A673 (cell line): ENCODE data around the gene AEBP2. TPM values are rescaled to one million over a fixed set of nuclear protein-coding genes. Genes with fewer than 3 reads are reported as not detected.

Experiments used
- BruUV-seq: library from RNA; stranded (reverse); fragments of 400-500 nt; replicated peaks from 2 replicates; lab custom pipeline; 2021; lab: Mats Ljungman, UMichigan
- CTCF ChIA-PET: fragments of 300-600 bp; sonication (Branson Sonifier 250); formaldehyde crosslinking; loops from one replicate; lab custom pipeline; 2022; ENCODE audit warnings: antibody characterized with exemption; lab: Charles Lee
- POLR2A ChIA-PET: fragments of 300-600 bp; sonication (Branson Sonifier 250); formaldehyde crosslinking; loops from one replicate; lab custom pipeline; 2022; ENCODE audit warnings: antibody characterized with exemption; ENCODE audit not compliant: low non-redundant PET; lab: Charles Lee
- DNase-seq: peaks from one replicate; pipeline ENCODE4 v3.0.0-alpha.2; 2015; ENCODE audit warnings: low spot score
- H3K27ac ChIP-seq: fragments of 200-600 bp; sonication (generic); 2 replicates; pipeline ENCODE4 v1.5.1; 2016; ENCODE audit warnings: mixed run types, low read depth, mild to moderate bottlenecking, mixed read lengths, antibody characterized with exemption, low read length; ENCODE audit not compliant: poor library complexity, severe bottlenecking
- H3K27me3 ChIP-seq: fragments of 200-600 bp; sonication (generic); replicated peaks from 2 replicates; pipeline ENCODE4 v1.6.1; 2017; ENCODE audit warnings: mixed run types, low read depth, mild to moderate bottlenecking, mixed read lengths, antibody characterized with exemption, low read length; ENCODE audit not compliant: insufficient read depth, poor library complexity
- H3K36me3 ChIP-seq: fragments of 200-600 bp; sonication (generic); 2 replicates; pipeline ENCODE4 v1.6.1; 2016; ENCODE audit warnings: mixed run types, mild to moderate bottlenecking, mixed read lengths, antibody characterized with exemption, low read length; ENCODE audit not compliant: insufficient read depth, poor library complexity, severe bottlenecking
- H3K4me1 ChIP-seq: fragments of 200-600 bp; sonication (generic); 2 replicates; pipeline ENCODE4 v1.6.1; 2017; ENCODE audit warnings: mixed run types, mild to moderate bottlenecking, mixed read lengths, antibody characterized with exemption, low read length; ENCODE audit not compliant: insufficient read depth, poor library complexity, severe bottlenecking
- H3K4me3 ChIP-seq: fragments of 200-600 bp; sonication (generic); 2 replicates; pipeline ENCODE4 v1.5.1; 2016; ENCODE audit warnings: low read depth, mixed run types, mild to moderate bottlenecking, mixed read lengths, low read length; ENCODE audit not compliant: poor library complexity, severe bottlenecking
- H3K9me3 ChIP-seq: fragments of 200-600 bp; sonication (generic); 2 replicates; pipeline ENCODE4 v1.6.1; 2016; ENCODE audit warnings: mixed run types, low read depth, mild to moderate bottlenecking, mixed read lengths, antibody characterized with exemption, low read length; ENCODE audit not compliant: poor library complexity, severe bottlenecking
- EZH2 ChIP-seq: fragments of 200-600 bp; sonication (generic); IDR thresholded peaks from 2 replicates; pipeline ENCODE4 v1.6.1; 2017; ENCODE audit warnings: borderline replicate concordance, low read depth, mild to moderate bottlenecking, mixed read lengths, antibody characterized with exemption, low read length; ENCODE audit not compliant: poor library complexity, severe bottlenecking
- intact Hi-C: fragments of 100-400 bp; cut with micrococcal nuclease; formaldehyde crosslinking; loops from one replicate; pipeline ENCODE4 v1.10.0; 2022; ENCODE audit not compliant: unreplicated experiment
- total RNA-seq: library from RNA; stranded (reverse); gene quantifications from 2 replicates; pipeline ENCODE4 v1.2.3, GENCODE V29; 2021
- TF ChIP-seq, protein P1 (sequence below): fragments of 300-800, 200-600 bp; sonication (generic); conservative IDR thresholded peaks from 2 replicates; pipeline ENCODE4 v1.5.1; 2017; ENCODE audit warnings: low read depth, mild to moderate bottlenecking, antibody characterized with exemption, low read length, moderate library complexity, mixed read lengths

The AEBP2 gene
- total RNA-seq, 1 experiment from 2014 or later = 47.6 TPM

DNA sequence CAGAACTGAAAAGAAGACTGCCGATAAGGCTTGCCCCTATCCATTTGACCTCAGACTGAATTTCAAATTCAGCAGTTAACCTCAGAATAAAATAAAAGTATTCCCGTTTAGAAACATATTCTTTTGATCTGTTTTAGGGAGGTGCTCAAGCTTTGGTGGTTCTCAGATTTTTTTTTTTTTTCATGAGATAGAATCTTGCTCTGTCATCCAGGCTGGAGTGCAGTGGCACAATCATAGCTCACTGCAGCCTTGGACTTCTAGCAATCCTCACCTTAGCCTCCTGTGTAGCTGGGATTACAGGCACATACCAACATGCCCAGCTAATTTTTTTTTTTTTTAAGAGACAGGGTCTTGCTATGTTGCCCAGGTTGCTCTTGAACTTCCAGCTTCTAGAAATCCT lies 15.5 kb downstream of the AEBP2 start:
- peaks cover 4% of the 10 kb centered on the region for H3K36me3 ChIP-seq
- H3K27me3 ChIP-seq = no peaks in the 10 kb centered on the region
- CTCF ChIA-PET = no interaction called here
- no peak overlapping the region for H3K27ac ChIP-seq
- intact Hi-C loops = no loop called here
- H3K4me3 ChIP-seq = no peak overlapping the region
- TF ChIP-seq EZH2 = no peak
- TF ChIP-seq, protein P1, sequence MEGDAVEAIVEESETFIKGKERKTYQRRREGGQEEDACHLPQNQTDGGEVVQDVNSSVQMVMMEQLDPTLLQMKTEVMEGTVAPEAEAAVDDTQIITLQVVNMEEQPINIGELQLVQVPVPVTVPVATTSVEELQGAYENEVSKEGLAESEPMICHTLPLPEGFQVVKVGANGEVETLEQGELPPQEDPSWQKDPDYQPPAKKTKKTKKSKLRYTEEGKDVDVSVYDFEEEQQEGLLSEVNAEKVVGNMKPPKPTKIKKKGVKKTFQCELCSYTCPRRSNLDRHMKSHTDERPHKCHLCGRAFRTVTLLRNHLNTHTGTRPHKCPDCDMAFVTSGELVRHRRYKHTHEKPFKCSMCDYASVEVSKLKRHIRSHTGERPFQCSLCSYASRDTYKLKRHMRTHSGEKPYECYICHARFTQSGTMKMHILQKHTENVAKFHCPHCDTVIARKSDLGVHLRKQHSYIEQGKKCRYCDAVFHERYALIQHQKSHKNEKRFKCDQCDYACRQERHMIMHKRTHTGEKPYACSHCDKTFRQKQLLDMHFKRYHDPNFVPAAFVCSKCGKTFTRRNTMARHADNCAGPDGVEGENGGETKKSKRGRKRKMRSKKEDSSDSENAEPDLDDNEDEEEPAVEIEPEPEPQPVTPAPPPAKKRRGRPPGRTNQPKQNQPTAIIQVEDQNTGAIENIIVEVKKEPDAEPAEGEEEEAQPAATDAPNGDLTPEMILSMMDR = no peak
- POLR2A ChIA-PET = no interaction called here
- BruUV-seq = no TSS peak
- peaks cover 24% of the 10 kb centered on the region for H3K4me1 ChIP-seq
- no peak for DNase-seq
- H3K9me3 ChIP-seq = no peaks in the 10 kb centered on the region

DNA sequence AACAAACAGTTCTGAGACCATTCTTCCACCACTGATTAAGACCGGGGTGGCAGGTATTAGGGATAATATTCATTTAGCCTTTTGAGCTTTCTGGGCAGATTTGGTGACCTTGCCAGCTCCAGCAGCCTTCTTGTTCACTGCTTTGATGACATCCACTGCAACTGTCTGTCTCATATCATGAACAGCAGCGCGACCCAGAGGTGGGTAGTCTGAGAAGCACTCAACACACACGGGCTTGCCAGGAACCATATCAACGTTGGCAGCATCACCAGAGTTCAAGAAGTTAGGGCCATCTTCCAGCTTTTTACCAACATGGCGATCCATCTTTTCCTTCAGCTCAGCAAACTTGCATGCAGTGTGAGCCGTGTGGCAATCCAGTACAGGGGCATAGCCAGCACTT lies 16.9 kb downstream of the AEBP2 start:
- H3K27me3 ChIP-seq = no peaks in the 10 kb centered on the region
- H3K27ac ChIP-seq = no peak overlapping the region
- BruUV-seq = no TSS peak
- no peaks in the 10 kb centered on the region for H3K9me3 ChIP-seq
- no peak for DNase-seq
- ChIA-PET POLR2A (no interaction called here), CTCF (no interaction called here)
- H3K4me3 ChIP-seq = no peak overlapping the region
- TF ChIP-seq, protein P1 = no peak
- TF ChIP-seq EZH2 = no peak
- intact Hi-C loops = no loop called here
- H3K4me1 ChIP-seq = peaks cover 13% of the 10 kb centered on the region
- H3K36me3 ChIP-seq = peaks cover 4% of the 10 kb centered on the region

DNA sequence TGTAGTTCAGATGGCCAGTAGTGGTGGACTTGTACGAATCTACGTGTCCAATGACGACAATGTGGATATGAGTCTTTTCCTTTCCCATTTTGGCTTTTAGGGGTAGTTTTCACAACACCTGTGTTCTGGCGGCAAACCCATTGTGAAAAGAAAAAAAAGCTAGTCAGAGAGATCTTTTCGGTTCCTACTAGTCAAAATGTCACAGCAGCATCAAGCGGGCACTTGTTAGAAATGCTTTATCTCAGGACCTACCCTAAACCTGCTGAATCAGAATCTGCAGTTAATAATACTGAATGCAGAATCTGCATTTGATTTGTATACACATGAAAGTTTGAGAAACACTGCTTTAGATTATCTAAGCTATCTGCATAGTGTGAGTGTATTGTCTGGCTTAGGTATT lies 18.3 kb downstream of the AEBP2 start:
- peaks cover 20% of the 10 kb centered on the region for H3K4me1 ChIP-seq
- POLR2A ChIA-PET = no interaction called here
- H3K4me3 ChIP-seq = no peak overlapping the region
- TF ChIP-seq EZH2 = no peak
- TF ChIP-seq, protein P1 = no peak
- no TSS peak for BruUV-seq
- no peaks in the 10 kb centered on the region for H3K9me3 ChIP-seq
- no peak overlapping the region for H3K27ac ChIP-seq
- no peak for DNase-seq
- CTCF ChIA-PET = no interaction called here
- H3K36me3 ChIP-seq = peaks cover 4% of the 10 kb centered on the region
- H3K27me3 ChIP-seq = no peaks in the 10 kb centered on the region
- intact Hi-C loops = no loop called here
